K562 (cell line): ENCODE data around the gene ARHGAP4. TPM values are rescaled to one million over a fixed set of nuclear protein-coding genes. Genes with fewer than 3 reads are reported as not detected.

Experiments used
- ATAC-seq: fragments of 200-7000 bp; cut with Tn5 transposase; 3 replicates; pipeline ENCODE4 v1.9.1; 2020; ENCODE audit warnings: moderate library complexity
- BruUV-seq: library from RNA; stranded (reverse); fragments of 400-500 nt; replicated peaks from 2 replicates; lab custom pipeline; 2021; lab: Mats Ljungman, UMichigan
- CTCF ChIA-PET: fragments of 300-600 bp; formaldehyde crosslinking; extraction: SDS; loops from one replicate; lab custom pipeline; 2021; ENCODE audit warnings: low intra/inter-chr PET ratio; lab: Yijun Ruan, JAX
- POLR2A ChIA-PET: fragments of 300-600, 350-650 bp; sonication (Branson Sonifier 250); formaldehyde crosslinking; extraction: SDS; loops from one replicate; lab custom pipeline; 2021; ENCODE audit warnings: antibody characterized with exemption, inconsistent platforms; lab: Yijun Ruan, JAX
- DNase-seq, 4 experiments: peaks; one replicate each; pipeline versions ENCODE4 v3.0.0 to v3.0.0-alpha.2; 2011 to 2018; ENCODE audit warnings: low spot score in 3 of 4, mixed read lengths in 3 of 4; ENCODE audit errors: extremely low read depth in 1 of 4
- FAIRE-seq: peaks from 2 replicates; lab custom pipeline; 2011; peaks lifted over from hg19 to GRCh38; lab: Jason Lieb, UNC
- H2AFZ ChIP-seq: 2 replicates; pipeline ENCODE4 v1.6.0; 2011; ENCODE audit warnings: low read depth, low read length, control low read depth, inconsistent platforms
- H3K27ac ChIP-seq: fragments of 200-600 bp; 3 replicates; pipeline ENCODE4 v1.8.0; 2011; ENCODE audit warnings: low read depth, mild to moderate bottlenecking, control low read depth, inconsistent platforms, low read length, moderate library complexity, mixed read lengths; ENCODE audit errors: extremely low read depth
- H3K27me3 ChIP-seq, 2 experiments: fragments of 300-600 bp in 1 of 2; 2 replicates in 1 of 2; 3 replicates in 1 of 2; pipeline versions ENCODE4 v1.6.0 to v1.8.0; 2011; ENCODE audit warnings: inconsistent platforms in 2 of 2, low read length in 2 of 2, mild to moderate bottlenecking in 1 of 2, mixed read lengths in 1 of 2, moderate library complexity in 1 of 2; ENCODE audit not compliant: control insufficient read depth in 2 of 2, insufficient read depth in 2 of 2
- H3K36me3 ChIP-seq: fragments of 300-600 bp; 3 replicates; pipeline ENCODE4 v1.8.0; 2011; ENCODE audit warnings: mild to moderate bottlenecking, low read length, inconsistent platforms; ENCODE audit not compliant: control insufficient read depth, insufficient read depth
- H3K4me1 ChIP-seq, 2 experiments: fragments of 200-600 bp in 1 of 2; replicated peaks in 1 of 2; 2 replicates in 1 of 2; 3 replicates in 1 of 2; pipeline versions ENCODE4 v1.5.1 to v1.8.0; 2011; ENCODE audit warnings: inconsistent platforms in 2 of 2, low read length in 2 of 2, mild to moderate bottlenecking in 1 of 2, mixed read lengths in 1 of 2, moderate library complexity in 1 of 2; ENCODE audit not compliant: control insufficient read depth in 2 of 2, insufficient read depth in 2 of 2
- H3K4me2 ChIP-seq: 2 replicates; pipeline ENCODE4 v1.6.1; 2011; ENCODE audit warnings: low read length, control low read depth, inconsistent platforms, mixed read lengths; ENCODE audit not compliant: insufficient read depth
- H3K4me3 ChIP-seq: fragments of 200-600 bp; sonication (generic), shearing (Covaris generic); 2 replicates; pipeline ENCODE4 v1.5.1; 2016; ENCODE audit warnings: control low read depth, inconsistent platforms
- H3K79me2 ChIP-seq: fragments of 200-600 bp; 3 replicates; pipeline ENCODE4 v1.8.0; 2011; ENCODE audit warnings: low read length, inconsistent platforms; ENCODE audit not compliant: control insufficient read depth, insufficient read depth
- H3K9ac ChIP-seq, 2 experiments: 2 replicates each; pipeline versions ENCODE4 v1.6.0 to v1.6.1; 2011; ENCODE audit warnings: low read depth in 2 of 2, low read length in 2 of 2, control low read depth in 1 of 2, inconsistent platforms in 1 of 2, mild to moderate bottlenecking in 1 of 2, mixed read lengths in 1 of 2; ENCODE audit not compliant: insufficient read depth in 1 of 2
- H3K9me1 ChIP-seq: one replicate; pipeline ENCODE4 v1.6.0; 2011; ENCODE audit warnings: inconsistent platforms, mild to moderate bottlenecking, low read length, moderate library complexity; ENCODE audit not compliant: control insufficient read depth, insufficient read depth
- H3K9me3 ChIP-seq: replicated peaks from 2 replicates; pipeline ENCODE4 v1.5.1; 2011; ENCODE audit warnings: low read depth, low read length, inconsistent platforms; ENCODE audit not compliant: control insufficient read depth, insufficient read depth
- H4K20me1 ChIP-seq: replicated peaks from 2 replicates; pipeline ENCODE4 v1.6.1; 2011; ENCODE audit warnings: low read length, inconsistent platforms, mixed read lengths; ENCODE audit not compliant: control insufficient read depth, insufficient read depth
- ARNT ChIP-seq, 2 experiments: fragments of 450-650 bp; IDR thresholded peaks; 2 replicates each; pipeline ENCODE4 v1.6.1; 2016; ENCODE audit warnings: mild to moderate bottlenecking in 1 of 2
- CHD4 ChIP-seq: fragments of 200-600 bp; sonication (generic); IDR thresholded peaks from 3 replicates; pipeline ENCODE4 v1.6.1; 2012; ENCODE audit warnings: low read depth, mild to moderate bottlenecking, mixed read lengths, low read length, inconsistent platforms; ENCODE audit not compliant: insufficient read depth, insufficient replicate concordance, poor library complexity, severe bottlenecking
- COPS2 ChIP-seq: fragments of 450-650 bp; conservative IDR thresholded peaks from 2 replicates; pipeline ENCODE4 v1.6.1; 2016; ENCODE audit warnings: mild to moderate bottlenecking, moderate library complexity
- GABPA ChIP-seq: fragments of 200-800 bp; sonication (Bioruptor generic); conservative IDR thresholded peaks from 2 replicates; pipeline ENCODE4 v1.6.1; 2016; ENCODE audit warnings: low read depth, missing genetic modification characterization, missing compliant biosample characterization
- GATAD2A ChIP-seq: fragments of 450-650 bp; IDR thresholded peaks from 2 replicates; pipeline ENCODE4 v1.6.1; 2017
- NR3C1 ChIP-seq: sonication (generic); formaldehyde crosslinking; IDR thresholded peaks from 2 replicates; pipeline ENCODE4 v1.8.1; 2022; ENCODE audit warnings: missing genetic modification reagents
- TSHZ1 ChIP-seq: fragments of 250-450 bp; sonication (Bioruptor Pico); IDR thresholded peaks from 2 replicates; pipeline ENCODE4 v1.4.0; 2020; ENCODE audit warnings: mild to moderate bottlenecking, moderate library complexity
- ZNF518B ChIP-seq: fragments of 250-450 bp; sonication (Bioruptor Pico); IDR thresholded peaks from 2 replicates; pipeline ENCODE4 v1.5.0; 2021; ENCODE audit warnings: mild to moderate bottlenecking, moderate library complexity
- WGBS: fragments of 100-300 bp; shearing (Covaris generic); methylation state at CpG from one replicate; pipeline ENCODE4 v1.1.6; 2016; ENCODE audit warnings: low coverage, mixed read lengths; ENCODE audit not compliant: insufficient coverage; ENCODE audit errors: missing lambda C conversion rate; 5-methylcytosine and 5-hydroxymethylcytosine counted together
- in situ Hi-C: fragments of 300-500 bp; cut with MboI; formaldehyde crosslinking; loops from 4 replicates; pipeline ENCODE4 v1.15.0; 2018; ENCODE audit warnings: inconsistent platforms, mixed read lengths
- intact Hi-C: fragments of 100-400 bp; cut with micrococcal nuclease; formaldehyde crosslinking; loops from 2 replicates; pipeline ENCODE4 v1.14.2; 2022
- polyA plus RNA-seq, 8 experiments: library from polyadenylated mRNA; depleted of rRNA in 4 of 8; stranded (reverse) in 5 of 8; unstranded in 3 of 8; fragments of >200 nt; fragmentation: Nextera tagmentation in 2 of 8; fragmentation: Illumina TruSeq in 1 of 8; extraction: Ambion mirVana in 2 of 8; extraction: Trizol in 1 of 8; gene quantifications; 2 replicates each; pipeline versions ENCODE4 v1.2.1 to v1.2.3, GENCODE V29; 2011 to 2014; ENCODE audit warnings: inconsistent platforms in 1 of 8, missing spikeins in 1 of 8
- total RNA-seq, 7 experiments: library from RNA; depleted of rRNA in 6 of 7; stranded (reverse); fragments of >200 nt in 6 of 7; fragmentation: Illumina TruSeq in 2 of 7; extraction: Trizol in 2 of 7; gene quantifications; 2 replicates each; pipeline versions ENCODE4 v1.2.1 to v1.2.3, GENCODE V29; 2011 to 2021; ENCODE audit warnings: low replicate concordance in 1 of 7
- TF ChIP-seq, protein P1 (sequence below), 2 experiments: fragments of 450-650 bp; conservative IDR thresholded peaks; 2 replicates each; pipeline ENCODE4 v1.6.1; 2017; ENCODE audit warnings: mild to moderate bottlenecking in 2 of 2, moderate library complexity in 2 of 2
- TF ChIP-seq, protein P2 (sequence below): sonication (generic); formaldehyde crosslinking; IDR thresholded peaks from 2 replicates; pipeline ENCODE4 v1.9.0; 2022; ENCODE audit warnings: mild to moderate bottlenecking, missing genetic modification reagents

The ARHGAP4 gene
- total and polyA plus RNA-seq, 9 of the 15 experiments (the other 6 are each of a cell fraction or from before 2014, with no cell fraction given), result 0.30 to 81.8 (median 13.5) TPM

- H3K27me3 ChIP-seq, result no peaks in the 10 kb centered on the region
- no peaks in the 10 kb centered on the region for H3K9me1 ChIP-seq
- intact Hi-C loops (no loop called here), in situ Hi-C loops (no loop called here)
- CTCF ChIA-PET, result no interaction called here
- H2AFZ ChIP-seq, result peak within 1 kb of the TSS; percentile 83
- H3K4me3 ChIP-seq, result peak within 1 kb of the TSS; percentile 97
- peak; percentile 87 to 94 (median 88) for DNase-seq
- peak; percentile 98 for ATAC-seq
- BruUV-seq, result no TSS peak
- peak within 1 kb of the TSS; percentile 71 for H3K27ac ChIP-seq
- H3K4me1 ChIP-seq, result peaks cover 12 to 43% of the 10 kb centered on the region in 2 experiments; a peak in 4 of 5 replicates
- peak within 1 kb of the TSS; percentile 86 to 99 for H3K9ac ChIP-seq
- no peaks in the 10 kb centered on the region for H4K20me1 ChIP-seq
- H3K9me3 ChIP-seq, result no peaks in the 10 kb centered on the region
- WGBS, result 0% methylated on average over 10 of the region's 87 CpGs
- peak within 1 kb of the TSS; percentile 97 for H3K4me2 ChIP-seq
- POLR2A ChIA-PET, result interaction anchor here (0.6 to 2.0 kb wide), 5 partner anchors 9 to 407 kb away, joined by 3 to 12 read pairs (median 3); partner anchors contain the start of genes IDH3G, RENBP and SSR4
- FAIRE-seq, result peak; percentile 23
- H3K36me3 ChIP-seq, result peaks cover 41% of the 10 kb centered on the region; the same call in 2 of the 3 replicates
- peaks cover 32% of the 10 kb centered on the region for H3K79me2 ChIP-seq
- TF ChIP-seq GATAD2A (no peak), TSHZ1 (no peak), NR3C1 (CRISPR knock-in tag) (no peak), GABPA (peak; percentile 94), ZNF518B (no peak), ARNT (IDR thresholded peaks at IDR 0.05) (no peak), CHD4 (no peak), COPS2 (no peak)
- TF ChIP-seq, protein P1, sequence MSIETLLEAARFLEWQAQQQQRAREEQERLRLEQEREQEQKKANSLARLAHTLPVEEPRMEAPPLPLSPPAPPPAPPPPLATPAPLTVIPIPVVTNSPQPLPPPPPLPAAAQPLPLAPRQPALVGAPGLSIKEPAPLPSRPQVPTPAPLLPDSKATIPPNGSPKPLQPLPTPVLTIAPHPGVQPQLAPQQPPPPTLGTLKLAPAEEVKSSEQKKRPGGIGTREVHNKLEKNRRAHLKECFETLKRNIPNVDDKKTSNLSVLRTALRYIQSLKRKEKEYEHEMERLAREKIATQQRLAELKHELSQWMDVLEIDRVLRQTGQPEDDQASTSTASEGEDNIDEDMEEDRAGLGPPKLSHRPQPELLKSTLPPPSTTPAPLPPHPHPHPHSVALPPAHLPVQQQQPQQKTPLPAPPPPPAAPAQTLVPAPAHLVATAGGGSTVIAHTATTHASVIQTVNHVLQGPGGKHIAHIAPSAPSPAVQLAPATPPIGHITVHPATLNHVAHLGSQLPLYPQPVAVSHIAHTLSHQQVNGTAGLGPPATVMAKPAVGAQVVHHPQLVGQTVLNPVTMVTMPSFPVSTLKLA (conservative IDR thresholded peaks at IDR 0.05), result no peak
- TF ChIP-seq, protein P2, sequence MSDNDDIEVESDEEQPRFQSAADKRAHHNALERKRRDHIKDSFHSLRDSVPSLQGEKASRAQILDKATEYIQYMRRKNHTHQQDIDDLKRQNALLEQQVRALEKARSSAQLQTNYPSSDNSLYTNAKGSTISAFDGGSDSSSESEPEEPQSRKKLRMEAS, result no peak
Measured at GRCh38 chrX:153934762-153935325, 8.8 kb upstream of the ARHGAP4 start, which contains the start of gene NAA10. NAA10 (minus strand) TSS chrX:153935037; CDS start chrX:153934904, 133 bp downstream.
